HG03139 (cell line): ENCODE measurements around the gene CNOT3.
"Not testable (repeated sequence)": the region's sequence is repeated elsewhere in the genome, so short reads cannot be mapped to it uniquely, and the experiment has no call there.

Experiments used
- ATAC-seq: cut with Tn5 transposase; IDR thresholded peaks from one replicate; pipeline ENCODE4 v1.9.1; 2021; ENCODE audit not compliant: unreplicated experiment

CNOT3 gene

GRCh38 chr19:54189735-54190502 is 52.4 kb downstream of the CNOT3 start:
- peak; percentile 41 for ATAC-seq

- peak; percentile 42 for ATAC-seq
These were observed 53.0 kb downstream of the CNOT3 start for GRCh38 chr19:54190503-54191010.

GRCh38 chr19:54191011-54191810 is 53.6 kb downstream of the CNOT3 start, which contains the start of gene TSEN34:
TSS of gene TSEN34 (plus strand) at chr19:54191308. CDS start at chr19:54191365, 57 bp downstream.
- ATAC-seq, result peak; percentile 16

- no peak for ATAC-seq
These were observed 54.4 kb downstream of the CNOT3 start for GRCh38 chr19:54191811-54192453.

GRCh38 chr19:54193011-54193410 is 55.4 kb downstream of the CNOT3 start:
- no peak for ATAC-seq

- ATAC-seq, result not testable (repeated sequence)
These were observed 56.9 kb downstream of the CNOT3 start for GRCh38 chr19:54194463-54194862.

GRCh38 chr19:54196536-54196935 is 59.0 kb downstream of the CNOT3 start:
- no peak for ATAC-seq

GRCh38 chr19:54197121-54197520 is 59.6 kb downstream of the CNOT3 start:
- no peak for ATAC-seq

GRCh38 chr19:54199401-54199800 is 61.8 kb downstream of the CNOT3 start:
- no peak for ATAC-seq

- ATAC-seq, result no peak
These were observed 63.7 kb downstream of the CNOT3 start for GRCh38 chr19:54201172-54201701.

- ATAC-seq, result no peak
These were observed 64.4 kb downstream of the CNOT3 start for GRCh38 chr19:54201980-54202379.

- ATAC-seq, result no peak
These were observed 65.6 kb downstream of the CNOT3 start for GRCh38 chr19:54203151-54203611.

- no peak for ATAC-seq
These were observed 67.4 kb downstream of the CNOT3 start for GRCh38 chr19:54204767-54205468.
